ENCODE results near the gene CLCN7. TPM values are rescaled to one million over a fixed set of nuclear protein-coding genes. Genes with fewer than 3 reads are reported as not detected.

Gene CLCN7
- total and polyA plus RNA-seq, 2 of the 8 experiments (the other 6 are each of a cell fraction or from before 2014, with no cell fraction given) = 38.6 to 81.5 TPM

DNA sequence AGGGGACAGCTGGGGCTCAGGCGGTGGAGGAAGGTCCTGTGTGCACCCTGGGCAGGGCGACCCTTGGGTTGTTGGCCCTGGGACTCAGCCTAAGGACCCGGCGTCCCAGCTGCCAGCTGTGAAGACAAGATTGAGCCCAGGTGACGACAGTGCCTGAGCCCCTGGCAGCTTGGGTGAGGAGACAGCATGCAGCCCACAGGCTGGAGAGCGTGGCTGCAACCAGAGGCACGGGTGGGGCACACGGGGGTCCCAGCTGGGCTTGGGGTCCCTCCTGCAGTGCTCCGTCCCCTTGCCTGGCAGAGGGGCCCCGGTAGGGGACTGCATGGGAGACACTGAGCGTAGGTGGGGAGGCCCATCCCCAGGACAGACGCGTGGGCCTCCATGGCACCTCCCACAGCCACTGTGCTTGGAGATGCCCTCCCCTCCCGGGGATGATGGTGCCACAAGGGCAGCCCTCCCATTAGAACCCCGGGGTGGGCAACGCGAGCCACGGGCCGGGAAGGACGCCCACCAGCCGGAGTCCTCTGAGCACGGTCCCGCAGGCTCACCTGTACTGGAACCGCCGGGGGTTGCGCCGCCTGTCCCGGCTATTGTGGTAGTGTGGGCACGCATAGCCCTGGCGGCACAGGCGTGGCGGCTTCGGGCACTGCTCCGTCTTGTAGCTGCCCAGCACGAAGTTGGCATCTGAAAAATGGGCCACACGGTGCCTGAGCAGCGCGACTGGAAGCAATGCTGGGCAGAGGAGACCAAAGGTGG is 75.8 kb downstream of the CLCN7 start:
- Histone ChIP-seq H3K27ac (ENCODE audit: low read depth, low read length) (no peak overlapping the region), H2BK20ac (ENCODE audit: low read length) (no peak overlapping the region), H3K4me1 (replicated peaks in 1 of 4; ENCODE audit: control insufficient read depth in 3 of 4, insufficient read depth in 4 of 4, low read length in 3 of 4) (no peaks in the 10 kb centered on the region), H3K9ac (replicated peaks in 1 of 4; ENCODE audit: extremely low read depth in 1 of 4, low read depth in 3 of 4, low read length in 3 of 4) (no peak overlapping the region), H4K5ac (ENCODE audit: insufficient read length, low read depth, low read length) (no peak overlapping the region), H3K56ac (replicated peaks; ENCODE audit: insufficient read length, low read depth, low read length) (no peak overlapping the region), H3K27me3 (replicated peaks in 1 of 4; ENCODE audit: control insufficient read depth in 3 of 4, extremely low read depth in 1 of 4, insufficient read depth in 3 of 4, low read length in 3 of 4) (no peaks in the 10 kb centered on the region), H3K79me1 (ENCODE audit: low read depth, low read length) (peaks cover 4% of the 10 kb centered on the region; the same call in 1 of the 2 replicates), H3K14ac (ENCODE audit: insufficient read length) (no peak overlapping the region), H2BK12ac (ENCODE audit: low read depth, low read length) (no peak overlapping the region), H3K79me2 (ENCODE audit: control insufficient read depth in 1 of 2, insufficient read depth in 2 of 2, low read length in 2 of 2) (no peaks in the 10 kb centered on the region; a peak in 1 of 4 replicates), H3K9me3 (ENCODE audit: insufficient read depth in 2 of 2, low read depth in 1 of 2, low read length in 1 of 2) (no peaks in the 10 kb centered on the region), H4K20me1 (replicated peaks in 1 of 2; ENCODE audit: control insufficient read depth in 1 of 2, insufficient read depth in 2 of 2, low read length in 2 of 2) (peaks cover 0 to 4% of the 10 kb centered on the region in 2 experiments), H2AFZ (ENCODE audit: low read length) (no peak overlapping the region), H3K4me2 (ENCODE audit: insufficient read depth in 1 of 2, low read depth in 2 of 2, low read length in 2 of 2) (no peak overlapping the region), H2BK15ac (ENCODE audit: low read length) (no peak overlapping the region), H2BK5ac (ENCODE audit: low read depth, low read length) (no peak overlapping the region), H2AK5ac (ENCODE audit: low read depth, low read length) (no peak overlapping the region), H3K4me3 (ENCODE audit: extremely low read depth in 1 of 4, insufficient read depth in 2 of 4, low read depth in 3 of 4, low read length in 4 of 4) (no peak overlapping the region), H3K36me3 (ENCODE audit: control insufficient read depth in 2 of 4, insufficient read depth in 4 of 4, low read length in 3 of 4) (peaks cover 0 to 15% (median 1%) of the 10 kb centered on the region in 4 experiments; a peak in 3 of 8 replicates), H2BK120ac (replicated peaks; ENCODE audit: low read depth, low read length) (no peak overlapping the region), H4K91ac (replicated peaks; ENCODE audit: insufficient read length, low read length) (no peak overlapping the region), H3K23ac (ENCODE audit: insufficient read length) (no peak overlapping the region), H3K4ac (replicated peaks; ENCODE audit: insufficient read length, low read depth, low read length) (no peak overlapping the region), H3K23me2 (ENCODE audit: low read depth, low read length) (no peaks in the 10 kb centered on the region), H3K18ac (ENCODE audit: extremely low read depth, low read length) (no peak overlapping the region), H4K8ac (ENCODE audit: extremely low read depth, insufficient read depth, low read length) (no peak overlapping the region)
- WGBS, 2 experiments (ENCODE audit: extremely low coverage in 1 of 2, insufficient coverage in 1 of 2, insufficient read length in 1 of 2, insufficient replicate concordance in 2 of 2, low coverage in 1 of 2, low lambda C conversion rate in 2 of 2, missing lambda C conversion rate in 1 of 2) = 90% methylated on average over 31 of the region's 38 CpGs; no CpG with 5 or more reads in 1 of the 2 experiments
- no peak for FAIRE-seq
- POLR2A ChIA-PET (ENCODE audit: partially characterized antibody) = interaction anchor here (1.2 to 1.3 kb wide), 2 partner anchors 9 to 13 kb away, joined by 3 read pairs; no protein-coding TSS in a partner anchor
- no peak for DNase-seq (ENCODE audit: low read depth in 1 of 2, low spot score in 2 of 2)
- CTCF ChIA-PET (ENCODE audit: partially characterized antibody) = interaction anchor here (1.3 kb wide), 1 partner anchor 35 kb away, joined by 4 read pairs; no protein-coding TSS in a partner anchor
- TF ChIP-seq BACH1 (IDR thresholded peaks at IDR 0.05; ENCODE audit: low read length) (no peak), POLR2AphosphoS5 (IDR thresholded peaks at IDR 0.05; ENCODE audit: low read depth, low read length) (no peak), CEBPB (IDR thresholded peaks at IDR 0.05; ENCODE audit: low read depth, low read length) (no peak), BCL11A (IDR thresholded peaks at IDR 0.05; ENCODE audit: low read depth in 2 of 2, low read length in 2 of 2) (no peak), CREB1 (IDR thresholded peaks at IDR 0.05) (no peak), HDAC2 (IDR thresholded peaks at IDR 0.05; ENCODE audit: borderline replicate concordance in 1 of 2, low read depth in 2 of 2, low read length in 2 of 2) (no peak), JUN (IDR thresholded peaks at IDR 0.05; ENCODE audit: low read depth, low read length) (no peak), E2F6 (IDR thresholded peaks at IDR 0.05) (no peak), RAD21 (IDR thresholded peaks at IDR 0.05 in 1 of 2, conservative IDR thresholded peaks at IDR 0.05 in 1 of 2; ENCODE audit: low read depth in 2 of 2, low read length in 2 of 2) (no peak), BRCA1 (IDR thresholded peaks at IDR 0.05; ENCODE audit: low read depth, low read length) (no peak), EP300 (IDR thresholded peaks at IDR 0.05; ENCODE audit: borderline replicate concordance in 1 of 2, low read depth in 2 of 2, low read length in 2 of 2) (no peak), FOSL1 (IDR thresholded peaks at IDR 0.05; ENCODE audit: insufficient read depth, low read depth, low read length) (no peak)
